Small intestine (tissue), 7 donors: ENCODE measurements around the gene HIGD1C. TPM values are rescaled to one million over a fixed set of nuclear protein-coding genes. Genes with fewer than 3 reads are reported as not detected.

ENCODE experiments used
- DNase-seq, 2 donors: peaks; one replicate each; pipeline versions ENCODE4 v3.0.0 to v3.0.0-alpha.2; 2013
- FAIRE-seq: peaks from 2 replicates; lab custom pipeline; 2012; peaks lifted over from hg19 to GRCh38; lab: Jason Lieb, UNC
- H3K27ac ChIP-seq, 3 donors: one replicate each; pipeline ENCODE4 v1.5.1; 2013; ENCODE audit warnings: low read length in 2 of 3, mild to moderate bottlenecking in 2 of 3, control low read depth in 1 of 3, inconsistent platforms in 1 of 3, low read depth in 1 of 3, moderate library complexity in 1 of 3
- H3K27me3 ChIP-seq, 3 donors: one replicate each; pipeline ENCODE4 v1.6.1; 2013; ENCODE audit warnings: low read length in 3 of 3, inconsistent platforms in 1 of 3; ENCODE audit not compliant: control insufficient read depth in 3 of 3, insufficient read depth in 3 of 3
- H3K36me3 ChIP-seq, 3 donors: one replicate each; pipeline ENCODE4 v1.6.1; 2013; ENCODE audit warnings: low read length in 3 of 3, inconsistent platforms in 1 of 3, low read depth in 1 of 3, mild to moderate bottlenecking in 1 of 3, moderate library complexity in 1 of 3; ENCODE audit not compliant: control insufficient read depth in 3 of 3, insufficient read depth in 2 of 3
- H3K4me1 ChIP-seq, 3 donors: one replicate each; pipeline ENCODE4 v1.6.1; 2013; ENCODE audit warnings: low read length in 2 of 3, inconsistent platforms in 1 of 3, low read depth in 1 of 3, mild to moderate bottlenecking in 1 of 3, moderate library complexity in 1 of 3; ENCODE audit not compliant: control insufficient read depth in 3 of 3, insufficient read depth in 2 of 3
- H3K4me3 ChIP-seq, 3 donors: one replicate each; pipeline ENCODE4 v1.5.1; 2013; ENCODE audit warnings: low read length in 3 of 3, control low read depth in 1 of 3, inconsistent platforms in 1 of 3, low read depth in 1 of 3, mild to moderate bottlenecking in 1 of 3, moderate library complexity in 1 of 3
- H3K9me3 ChIP-seq, 2 donors: one replicate each; pipeline ENCODE4 v1.6.1; 2013; ENCODE audit warnings: low read depth in 1 of 2, low read length in 1 of 2; ENCODE audit not compliant: control insufficient read depth in 2 of 2, insufficient read depth in 1 of 2
- WGBS, 3 donors: extraction: QIAGEN DNeasy Blood & Tissue Kit; methylation state at CpG; one replicate each; pipeline ENCODE4 v1.1.7; 2013; 5-methylcytosine and 5-hydroxymethylcytosine counted together
- polyA plus RNA-seq, 4 donors: library from polyadenylated mRNA; stranded (reverse) in 3 of 4; unstranded in 1 of 4; fragments of 200-250 nt in 3 of 4; fragments of 120-200 nt in 1 of 4; gene quantifications; one replicate each; pipeline versions ENCODE4 v1.2.1 to v1.2.3, GENCODE V29; 2013
- donor health status: healthy with polysubstance abuse.
- donor health status: control.
- donor health status: control.
- donor health status: Bipolar disorder and iron deficiency.
- donor health status: healthy.

Gene HIGD1C
- polyA plus RNA-seq, 4 donors, result not detected

DNA sequence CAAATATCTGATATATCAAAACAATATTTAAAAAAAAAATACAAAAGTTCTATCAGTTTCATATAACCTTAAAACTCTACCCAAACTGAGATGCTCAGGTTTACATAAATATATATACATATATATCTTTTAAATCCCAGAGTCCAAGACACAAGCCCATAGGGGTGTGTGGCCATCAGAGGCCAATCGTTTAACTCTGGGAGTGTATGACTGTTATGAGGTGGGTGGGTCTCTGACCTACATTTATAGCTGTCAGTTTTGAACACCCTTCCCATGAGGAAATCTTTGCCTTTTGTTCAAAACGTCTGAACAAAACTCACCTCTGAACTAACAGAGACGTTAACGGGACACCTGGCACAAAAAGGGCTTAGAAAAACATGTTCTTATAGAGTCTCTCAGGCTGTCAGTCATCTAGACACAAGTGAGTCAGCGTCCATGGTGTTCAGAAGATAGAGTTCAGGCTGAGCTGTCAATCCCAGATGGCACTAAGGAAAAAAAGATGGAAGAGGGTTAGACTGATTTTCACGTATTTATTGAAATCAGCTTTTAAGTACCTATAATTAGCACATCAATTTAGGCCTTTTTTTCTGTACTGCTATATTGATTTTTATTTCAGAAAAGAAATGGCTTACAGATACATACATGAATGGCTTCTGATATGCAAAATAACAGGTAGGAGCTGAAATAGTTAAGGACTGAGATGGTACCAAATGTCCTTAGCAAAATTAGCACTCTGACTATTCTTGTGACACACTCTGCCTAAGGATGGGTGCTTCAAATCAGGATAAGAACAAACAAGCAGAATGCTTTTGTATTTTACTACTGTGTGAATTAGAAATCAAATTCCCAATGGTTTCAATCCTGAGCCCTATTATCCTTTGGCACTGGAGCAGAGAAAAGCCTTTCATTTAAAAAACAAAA, 29.2 kb downstream of the HIGD1C start:
- DNase-seq, result peak; percentile 28 to 39
- H3K4me1 ChIP-seq, result peaks cover 0 to 10% (median 4%) of the 10 kb centered on the region in 3 donors
- no peak for FAIRE-seq
- WGBS, 3 donors, result 30 to 59% (median 39%) methylated on average over 6 of the region's 6 CpGs
- H3K27ac ChIP-seq, result peak overlapping the region in 1 of 3 donors; percentile 3
- H3K36me3 ChIP-seq, result peaks cover 0 to 9% (median 0%) of the 10 kb centered on the region in 3 donors
- no peaks in the 10 kb centered on the region for H3K9me3 ChIP-seq
- H3K27me3 ChIP-seq, result no peaks in the 10 kb centered on the region
- H3K4me3 ChIP-seq, result no peak overlapping the region

DNA sequence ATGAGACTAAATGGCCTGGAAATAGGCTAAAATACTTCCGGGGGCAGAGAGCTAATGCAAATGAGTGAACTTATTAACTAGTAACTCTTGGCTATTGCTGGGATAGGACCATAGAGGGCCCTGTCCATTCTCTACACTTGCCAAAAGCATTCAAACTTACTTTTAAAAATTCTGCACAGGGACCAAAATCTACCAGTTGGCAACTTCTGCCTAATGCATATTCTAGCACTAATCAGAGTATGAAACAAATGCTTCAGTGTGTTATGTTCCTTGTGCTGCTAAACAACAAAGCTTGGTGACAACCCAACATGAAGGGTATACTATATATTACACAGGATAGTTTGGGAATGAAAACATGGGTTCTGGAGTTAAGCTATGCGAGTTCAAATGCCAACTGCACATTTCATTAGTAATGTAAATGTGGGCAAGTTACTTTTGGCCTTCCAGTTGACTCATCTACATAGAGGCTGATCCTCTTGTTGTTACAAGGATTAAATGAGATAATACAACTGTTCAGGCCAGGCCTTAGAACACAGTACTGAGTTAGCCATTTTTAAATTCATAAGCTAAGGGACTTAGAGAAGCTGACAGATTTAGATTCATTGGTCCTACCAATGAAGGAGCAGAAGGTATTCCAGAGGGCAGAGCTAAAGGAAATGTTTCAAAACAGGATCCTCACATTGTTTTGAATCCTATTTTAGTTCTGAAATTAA, 32.4 kb downstream of the HIGD1C start:
- H3K9me3 ChIP-seq, result no peaks in the 10 kb centered on the region
- WGBS, 3 donors, result 50 to 66% (median 50%) methylated on average over 2 of the region's 2 CpGs
- H3K36me3 ChIP-seq, result peaks cover 0 to 21% (median 3%) of the 10 kb centered on the region in 3 donors
- peak overlapping the region in 2 of 3 donors; percentile 50 to 60 for H3K27ac ChIP-seq
- H3K27me3 ChIP-seq, result no peaks in the 10 kb centered on the region
- no peak overlapping the region for H3K4me3 ChIP-seq
- H3K4me1 ChIP-seq, result peaks cover 2 to 21% (median 4%) of the 10 kb centered on the region in 3 donors
- DNase-seq (no peak), FAIRE-seq (no peak)

DNA sequence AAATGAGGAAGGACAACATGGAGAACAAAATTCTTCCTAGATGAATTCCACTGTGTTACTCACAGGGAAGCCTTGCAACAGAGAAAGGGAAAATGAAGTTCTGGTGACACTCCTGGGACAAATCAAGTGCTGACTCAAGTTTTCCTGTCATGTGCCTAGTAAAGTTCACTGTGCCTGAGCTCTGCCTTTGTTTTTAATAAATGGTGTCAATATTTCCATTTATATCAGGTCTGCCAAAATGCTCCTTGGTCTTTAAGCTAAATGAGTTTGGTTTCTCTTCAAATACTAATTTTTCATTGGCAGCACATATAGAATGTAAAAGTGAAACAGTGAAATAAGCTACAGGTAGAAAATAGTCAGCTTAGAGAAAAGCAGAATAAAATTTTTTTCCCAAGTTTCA, 33.0 kb downstream of the HIGD1C start:
- Histone ChIP-seq H3K4me3 (no peak overlapping the region), H3K9me3 (no peaks in the 10 kb centered on the region), H3K27ac (peak overlapping the region in 1 of 3 donors; percentile 60), H3K36me3 (peaks cover 0 to 19% (median 3%) of the 10 kb centered on the region in 3 donors), H3K4me1 (peaks cover 2 to 19% (median 4%) of the 10 kb centered on the region in 3 donors), H3K27me3 (no peaks in the 10 kb centered on the region)
- DNase-seq (peak; percentile 25 to 72), FAIRE-seq (no peak)

DNA sequence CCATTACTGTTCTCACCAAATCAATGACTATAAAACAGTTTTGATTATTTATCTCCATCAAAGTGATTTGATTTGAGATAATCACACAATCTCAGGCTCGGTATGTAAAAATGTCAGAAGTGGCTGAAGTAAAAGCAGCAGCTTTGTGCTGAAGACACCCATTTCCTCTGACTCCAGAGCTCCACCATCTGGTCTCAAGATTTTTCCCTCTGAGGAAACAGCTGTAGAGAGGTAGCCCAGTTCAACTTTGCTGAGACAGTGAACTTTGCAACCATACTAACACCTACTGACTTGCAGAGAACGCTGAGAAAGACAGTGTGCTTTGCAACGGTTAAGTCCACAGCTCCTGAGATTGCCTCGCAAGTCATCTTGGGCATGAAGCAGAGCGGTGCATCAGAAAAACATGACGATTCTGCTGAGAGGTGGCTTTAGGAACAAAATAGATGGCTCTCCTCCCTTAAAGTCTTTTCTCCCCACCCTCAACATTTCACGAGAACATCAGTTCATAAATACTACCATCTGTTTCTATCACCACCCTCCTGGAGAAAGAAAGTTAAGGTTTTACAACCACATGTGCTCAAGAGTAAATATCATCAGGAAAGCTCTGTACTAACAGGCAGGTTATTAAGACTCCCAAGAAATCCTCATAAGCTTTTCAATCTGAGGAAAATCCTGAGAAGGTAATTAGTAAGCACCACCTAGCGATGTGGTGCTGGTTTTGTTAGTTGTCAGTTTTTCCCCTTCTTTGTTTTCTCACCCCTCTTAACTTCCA, 34.8 kb downstream of the HIGD1C start:
- peaks cover 2 to 12% (median 4%) of the 10 kb centered on the region in 3 donors for H3K4me1 ChIP-seq
- peaks cover 7 to 29% (median 10%) of the 10 kb centered on the region in 3 donors for H3K36me3 ChIP-seq
- H3K27me3 ChIP-seq, result no peaks in the 10 kb centered on the region
- WGBS, 3 donors, result 19 to 38% (median 35%) methylated on average over 8 of the region's 8 CpGs
- peak overlapping the region in 1 of 3 donors; percentile 64 for H3K27ac ChIP-seq
- no peak overlapping the region for H3K4me3 ChIP-seq
- no peak for FAIRE-seq
- DNase-seq, result peak; percentile 90
- no peaks in the 10 kb centered on the region for H3K9me3 ChIP-seq

DNA sequence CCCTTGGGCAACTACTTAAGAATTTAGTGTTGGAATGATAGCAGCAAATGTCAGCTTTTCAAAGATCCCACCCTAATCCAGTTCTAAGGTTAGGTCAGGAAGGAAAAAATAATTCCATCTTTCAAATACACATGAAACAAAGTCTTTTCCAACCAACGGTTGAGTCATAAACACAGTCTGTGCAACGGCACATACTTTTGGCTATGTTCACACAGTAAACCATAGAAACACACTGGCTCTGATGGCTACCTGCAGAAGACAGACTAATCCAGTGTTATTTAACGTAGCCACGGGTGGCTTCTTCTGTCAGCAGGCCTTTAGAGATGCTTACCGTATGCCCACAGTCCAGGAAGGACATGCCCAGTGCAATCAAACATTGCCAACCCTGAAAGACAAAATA, 35.7 kb downstream of the HIGD1C start:
- Histone ChIP-seq H3K27ac (no peak overlapping the region), H3K4me3 (no peak overlapping the region), H3K9me3 (no peaks in the 10 kb centered on the region), H3K27me3 (no peaks in the 10 kb centered on the region), H3K36me3 (peaks cover 7 to 34% (median 10%) of the 10 kb centered on the region in 3 donors), H3K4me1 (peaks cover 2 to 12% (median 4%) of the 10 kb centered on the region in 3 donors)
- FAIRE-seq, result no peak
- no peak for DNase-seq
- 67 to 74% (median 74%) methylated on average over 5 of the region's 5 CpGs for WGBS, 3 donors

DNA sequence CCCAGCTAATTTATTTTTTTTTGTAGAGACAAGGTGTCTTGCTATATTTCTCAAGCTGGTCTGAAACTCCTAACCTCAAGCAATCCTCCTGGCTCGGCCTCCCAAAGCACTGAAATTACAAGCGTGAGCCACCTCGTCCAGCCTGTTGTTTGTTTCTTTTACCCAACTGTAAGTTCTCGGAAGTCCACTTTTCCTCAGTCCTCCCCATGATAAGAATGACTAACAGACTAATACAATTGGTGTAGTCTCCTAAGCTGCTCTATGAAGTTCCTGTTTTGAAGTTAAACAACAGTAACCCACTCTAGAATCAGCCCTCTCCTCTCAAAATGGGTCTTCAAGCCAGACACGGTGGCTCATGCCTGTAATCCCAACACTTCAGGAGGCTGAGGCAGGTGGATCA, 36.5 kb downstream of the HIGD1C start:
- H3K27ac ChIP-seq, result no peak overlapping the region
- H3K36me3 ChIP-seq, result peaks cover 7 to 42% (median 10%) of the 10 kb centered on the region in 3 donors
- H3K4me1 ChIP-seq, result peaks cover 2 to 12% (median 4%) of the 10 kb centered on the region in 3 donors
- 90 to 98% (median 96%) methylated on average over 5 of the region's 5 CpGs for WGBS, 3 donors
- H3K27me3 ChIP-seq, result no peaks in the 10 kb centered on the region
- DNase-seq, result no peak
- H3K4me3 ChIP-seq, result no peak overlapping the region
- no peaks in the 10 kb centered on the region for H3K9me3 ChIP-seq
- FAIRE-seq, result no peak

DNA sequence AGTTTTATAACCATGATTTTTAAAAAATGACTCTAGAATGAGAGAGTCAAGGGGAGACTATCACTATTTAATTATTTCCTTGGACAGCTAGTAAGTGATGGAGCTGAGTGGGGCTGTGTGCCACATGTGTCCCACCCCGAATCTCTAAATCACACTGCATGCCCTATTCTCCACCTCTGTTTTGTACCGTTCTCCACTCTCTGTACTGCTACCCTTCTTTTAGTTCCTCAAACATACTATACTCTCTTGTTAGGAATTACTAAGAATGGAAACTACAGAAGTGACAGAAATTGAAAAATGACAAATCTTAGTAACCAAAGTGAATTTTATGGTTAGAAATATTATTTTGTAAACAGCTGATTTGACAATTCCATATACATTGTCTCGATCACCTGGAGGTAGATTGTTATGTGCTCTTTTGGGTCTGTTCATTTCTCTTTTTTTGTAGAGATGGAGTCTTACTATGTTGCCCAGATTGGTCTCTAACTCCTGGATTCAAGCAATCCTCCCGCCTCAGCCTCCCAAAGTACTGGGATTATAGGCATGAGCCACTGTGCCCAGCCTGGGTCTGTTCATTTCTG, 37.9 kb downstream of the HIGD1C start:
- Histone ChIP-seq H3K27ac (no peak overlapping the region), H3K4me3 (no peak overlapping the region), H3K9me3 (no peaks in the 10 kb centered on the region), H3K27me3 (no peaks in the 10 kb centered on the region), H3K4me1 (peaks cover 0 to 12% (median 2%) of the 10 kb centered on the region in 3 donors), H3K36me3 (peaks cover 9 to 47% (median 13%) of the 10 kb centered on the region in 3 donors)
- WGBS, 3 donors, result 83 to 92% (median 85%) methylated on average over 4 of the region's 4 CpGs
- FAIRE-seq (no peak), DNase-seq (no peak)
